K562 treated with DMSO at 1 percent for 12 hours (cell line): ENCODE data around the gene OLIG2. TPM values are rescaled to one million over a fixed set of nuclear protein-coding genes. Genes with fewer than 3 reads are reported as not detected.

Experiments
- total RNA-seq: library from RNA; unstranded; fragments of 300-600 nt; gene quantifications from 2 replicates; pipeline ENCODE4 v1.2.3, GENCODE V29; 2022; ENCODE audit not compliant: insufficient read depth

Gene OLIG2
- total RNA-seq: not detected in 2 replicates

GRCh38 chr21:33025489-33026442 is at the start of gene OLIG2:
OLIG2 (plus strand) TSS chr21:33025935; CDS start chr21:33026863, 928 bp downstream.

GRCh38 chr21:33069994-33070743 is 44.4 kb downstream of the OLIG2 start, which contains the start of gene OLIG1:
OLIG1 (plus strand) TSS chr21:33070141; CDS start chr21:33070247, 106 bp downstream.

Other genes starting within 250 kb of the OLIG2 start
- not detected in 2 replicates for gene OLIG1, start 44.2 kb downstream of the OLIG2 start, total RNA-seq
- gene IFNAR2, start 204.0 kb downstream of the OLIG2 start, total RNA-seq: 20.5 and 40.5 TPM in 2 replicates
- gene IL10RB, start 240.4 kb downstream of the OLIG2 start, total RNA-seq: 32.4 and 41.1 TPM in 2 replicates